Retinal pigment epithelial cell (primary cell): ENCODE measurements around the gene NTNG2.
"Not testable (repeated sequence)": the region's sequence is repeated elsewhere in the genome, so short reads cannot be mapped to it uniquely, and the experiment has no call there.

Source experiments
- DNase-seq: peaks from one replicate; pipeline ENCODE4 v3.0.0-alpha.2; 2010; ENCODE audit warnings: low read depth
- H3K4me3 ChIP-seq: 2 replicates; pipeline ENCODE4 v1.5.1; 2011; ENCODE audit warnings: mild to moderate bottlenecking, low read length, control low read depth, moderate library complexity
- TF ChIP-seq, protein P1 (sequence below): conservative IDR thresholded peaks from 2 replicates; pipeline ENCODE4 v1.5.1; 2011; ENCODE audit warnings: low read depth, low read length, control low read depth, inconsistent platforms

NTNG2 gene

DNA sequence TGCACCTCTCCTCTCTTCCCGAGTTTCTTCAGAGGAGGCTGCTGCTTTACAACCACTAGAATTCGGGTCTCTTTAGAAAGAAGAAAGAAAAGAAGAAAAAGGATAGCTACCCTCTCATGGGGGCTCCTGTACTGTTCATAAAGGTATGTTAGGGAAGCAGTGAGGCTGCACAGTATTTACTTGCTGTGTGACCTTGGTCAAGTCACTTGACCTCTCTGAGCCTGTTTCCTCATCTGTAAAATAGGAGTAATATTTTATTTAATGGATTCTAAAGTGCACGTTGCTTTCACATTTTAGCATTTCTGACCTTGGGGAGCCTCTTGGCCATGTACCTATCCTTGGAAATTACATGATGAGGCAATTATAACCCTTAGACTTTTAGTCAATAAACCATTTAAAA, 104.2 kb downstream of the NTNG2 start:
- TF ChIP-seq, protein P1, sequence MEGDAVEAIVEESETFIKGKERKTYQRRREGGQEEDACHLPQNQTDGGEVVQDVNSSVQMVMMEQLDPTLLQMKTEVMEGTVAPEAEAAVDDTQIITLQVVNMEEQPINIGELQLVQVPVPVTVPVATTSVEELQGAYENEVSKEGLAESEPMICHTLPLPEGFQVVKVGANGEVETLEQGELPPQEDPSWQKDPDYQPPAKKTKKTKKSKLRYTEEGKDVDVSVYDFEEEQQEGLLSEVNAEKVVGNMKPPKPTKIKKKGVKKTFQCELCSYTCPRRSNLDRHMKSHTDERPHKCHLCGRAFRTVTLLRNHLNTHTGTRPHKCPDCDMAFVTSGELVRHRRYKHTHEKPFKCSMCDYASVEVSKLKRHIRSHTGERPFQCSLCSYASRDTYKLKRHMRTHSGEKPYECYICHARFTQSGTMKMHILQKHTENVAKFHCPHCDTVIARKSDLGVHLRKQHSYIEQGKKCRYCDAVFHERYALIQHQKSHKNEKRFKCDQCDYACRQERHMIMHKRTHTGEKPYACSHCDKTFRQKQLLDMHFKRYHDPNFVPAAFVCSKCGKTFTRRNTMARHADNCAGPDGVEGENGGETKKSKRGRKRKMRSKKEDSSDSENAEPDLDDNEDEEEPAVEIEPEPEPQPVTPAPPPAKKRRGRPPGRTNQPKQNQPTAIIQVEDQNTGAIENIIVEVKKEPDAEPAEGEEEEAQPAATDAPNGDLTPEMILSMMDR, result no peak
- DNase-seq, result no peak
- no peak overlapping the region for H3K4me3 ChIP-seq

DNA sequence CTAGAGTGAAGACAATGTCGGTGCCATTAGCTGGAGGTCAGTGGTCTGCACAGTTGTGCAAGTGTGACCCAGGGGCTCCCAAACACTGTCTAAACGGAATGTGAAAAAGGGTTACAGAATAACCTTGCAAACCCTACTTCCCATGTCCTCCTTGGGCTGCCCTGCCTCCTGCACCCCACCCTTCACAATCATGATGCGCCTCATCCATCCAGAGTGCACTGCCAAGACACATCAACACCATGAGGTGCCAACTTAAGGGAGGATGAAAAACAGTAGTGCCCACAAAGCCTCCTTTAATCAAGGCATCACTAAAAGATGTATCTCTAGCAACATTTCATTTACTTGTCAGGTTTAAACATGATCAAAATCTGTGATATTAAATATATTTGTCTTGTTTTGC, 105.8 kb downstream of the NTNG2 start:
- TF ChIP-seq, protein P1, result no peak
- H3K4me3 ChIP-seq, result no peak overlapping the region
- DNase-seq, result no peak

DNA sequence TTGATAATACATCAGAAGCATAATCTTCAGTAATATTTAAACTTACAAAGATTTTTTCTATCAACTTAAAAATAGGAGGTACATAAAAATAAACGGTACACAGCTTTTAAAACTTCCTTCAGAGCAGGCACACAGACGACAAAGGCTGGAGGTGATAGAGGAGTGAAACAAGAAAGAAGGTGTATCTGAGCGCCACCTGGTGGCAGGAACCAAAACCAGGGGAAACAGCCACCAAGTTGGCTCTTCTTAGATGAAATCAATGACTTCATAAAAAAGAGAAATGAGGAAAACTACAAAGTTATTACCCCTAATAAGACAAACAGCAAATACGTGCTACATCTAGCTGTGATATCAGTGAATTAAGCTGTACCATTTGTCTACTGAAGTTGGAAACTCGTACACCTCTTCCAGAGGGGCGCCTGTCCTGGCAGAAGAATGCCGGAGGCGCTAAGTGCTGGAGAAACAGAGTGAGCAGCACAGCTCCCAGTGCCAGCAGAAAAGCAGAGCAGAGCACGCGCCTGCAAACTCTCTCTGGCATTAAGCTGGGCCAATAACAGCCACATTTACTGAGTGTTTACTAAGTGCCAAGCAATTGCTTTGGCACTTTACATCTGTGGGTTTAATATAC, 107.0 kb downstream of the NTNG2 start:
- H3K4me3 ChIP-seq, result no peak overlapping the region
- no peak for DNase-seq

DNA sequence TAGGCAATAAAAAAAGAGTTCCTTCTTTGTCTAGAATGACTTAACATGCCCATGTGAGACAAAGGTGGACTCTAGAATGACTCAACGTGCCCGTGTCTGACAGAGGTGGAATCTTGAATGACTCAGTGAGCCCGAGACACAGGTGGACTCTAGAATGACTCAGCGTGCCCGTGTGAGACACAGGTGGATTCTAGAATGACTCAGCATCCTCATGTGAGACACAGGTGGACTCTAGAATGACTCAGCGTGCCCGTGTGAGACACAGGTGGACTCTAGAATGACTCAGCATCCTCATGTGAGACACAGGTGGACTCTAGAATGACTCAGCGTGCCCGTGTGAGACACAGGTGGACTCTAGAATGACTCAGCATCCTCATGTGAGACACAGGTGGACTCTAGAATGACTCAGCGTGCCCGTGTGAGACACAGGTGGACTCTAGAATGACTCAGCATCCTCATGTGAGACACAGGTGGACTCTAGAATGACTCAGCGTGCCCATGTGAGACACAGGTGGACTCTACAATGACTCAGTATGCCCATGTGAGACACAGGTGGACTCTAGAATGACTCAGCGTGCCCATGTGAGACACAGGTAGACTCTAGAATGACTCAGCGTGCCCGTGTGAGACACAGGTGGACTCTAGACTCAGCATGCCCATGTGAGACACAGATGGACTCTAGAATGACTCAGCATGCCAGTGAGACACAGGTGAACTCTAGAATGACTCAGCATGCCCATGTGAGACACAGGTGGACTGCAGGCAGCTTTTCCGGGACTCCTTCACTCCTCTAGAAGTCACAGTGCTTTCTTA, 108.1 kb downstream of the NTNG2 start:
- DNase-seq, H3K4me3 ChIP-seq: not testable (repeated sequence)

More for the DNA sequence above, 107.0 kb downstream of the NTNG2 start:
- TF ChIP-seq, protein P1, result peak; percentile 95

DNA sequence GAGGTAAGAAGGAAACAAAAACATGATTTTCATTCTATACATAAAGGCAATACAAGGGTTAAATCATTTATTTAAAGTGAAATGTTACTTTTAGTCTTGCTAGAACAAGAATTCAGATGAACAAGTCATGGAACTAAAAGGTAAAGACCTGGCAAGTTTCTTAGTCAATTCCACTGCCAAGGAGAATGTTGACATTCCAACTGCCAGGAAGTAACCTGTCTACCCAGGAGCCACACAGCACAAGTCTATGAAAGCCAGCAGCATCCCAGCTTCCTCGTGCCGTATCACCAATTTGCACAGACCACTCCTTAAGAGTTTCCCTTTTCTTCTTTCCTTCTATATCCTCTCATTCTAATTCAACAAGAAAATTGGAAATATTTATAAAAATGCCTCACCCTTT, 113.0 kb downstream of the NTNG2 start:
- no peak for DNase-seq
- H3K4me3 ChIP-seq, result no peak overlapping the region
- TF ChIP-seq, protein P1, result no peak

DNA sequence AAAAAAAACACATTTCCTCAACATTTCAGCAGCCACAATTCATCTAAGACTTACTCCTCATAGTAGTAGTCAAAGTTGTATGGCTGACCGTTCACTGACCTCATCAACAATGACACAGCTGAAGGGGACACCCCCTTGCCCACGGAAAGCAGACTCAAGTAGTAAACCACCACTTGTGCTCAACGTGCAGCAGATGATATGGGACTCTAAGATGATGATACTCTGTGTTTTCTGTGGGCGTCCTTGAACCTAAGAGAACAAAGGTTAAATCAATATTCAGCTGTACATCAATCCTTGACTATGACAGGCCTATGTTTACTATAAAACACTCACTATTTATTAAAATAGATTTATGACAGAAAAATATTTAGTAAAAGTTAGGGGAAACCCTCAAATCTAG, 121.3 kb downstream of the NTNG2 start:
- TF ChIP-seq, protein P1, result no peak
- DNase-seq, result no peak
- no peak overlapping the region for H3K4me3 ChIP-seq

DNA sequence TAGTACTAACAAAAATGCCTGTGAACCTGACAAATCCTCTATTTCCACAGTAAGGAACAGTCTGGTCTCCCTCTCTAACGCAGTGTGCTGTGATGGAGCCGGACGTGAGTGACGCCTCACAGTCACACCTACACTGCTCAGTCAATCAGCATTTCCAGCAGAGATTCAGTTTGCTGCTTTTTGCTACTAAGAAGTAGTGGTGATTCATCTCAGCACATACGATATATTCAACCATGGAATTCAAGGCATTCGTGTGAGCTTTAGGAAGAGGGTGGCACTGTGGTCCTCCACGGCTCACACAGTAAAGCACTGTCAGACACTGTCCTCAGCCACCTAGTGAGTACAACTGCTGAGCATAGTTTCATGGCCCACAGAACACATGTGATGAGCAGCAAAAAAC, 122.0 kb downstream of the NTNG2 start:
- peak; percentile 37 for DNase-seq
- TF ChIP-seq, protein P1, result no peak
- H3K4me3 ChIP-seq, result no peak overlapping the region
